WI38 (cell line): ENCODE results near the gene NODAL.

Source experiments
- H3K4me3 ChIP-seq: 2 replicates; pipeline ENCODE4 v1.5.1; 2011; ENCODE audit warnings: low read depth, mild to moderate bottlenecking, control low read depth, low read length
- CTCF ChIP-seq: IDR thresholded peaks from 2 replicates; pipeline ENCODE4 v1.5.1; 2012; ENCODE audit warnings: low read depth, mild to moderate bottlenecking, control low read depth, low read length

NODAL gene

GRCh38 chr10:70475661-70476060 lies 34.2 kb upstream of the NODAL start:
- no peak for TF ChIP-seq CTCF
- H3K4me3 ChIP-seq, result no peak overlapping the region

GRCh38 chr10:70474780-70475179 lies 33.3 kb upstream of the NODAL start:
- TF ChIP-seq CTCF, result no peak
- no peak overlapping the region for H3K4me3 ChIP-seq

- no peak overlapping the region for H3K4me3 ChIP-seq
- no peak for TF ChIP-seq CTCF
Observed at GRCh38 chr10:70472799-70473454, 31.4 kb upstream of the NODAL start.

- H3K4me3 ChIP-seq, result no peak overlapping the region
- TF ChIP-seq CTCF, result no peak
Observed at GRCh38 chr10:70466951-70467350, 25.5 kb upstream of the NODAL start.

GRCh38 chr10:70465832-70466231 lies 24.4 kb upstream of the NODAL start:
- no peak overlapping the region for H3K4me3 ChIP-seq
- no peak for TF ChIP-seq CTCF

GRCh38 chr10:70465278-70465677 lies 23.8 kb upstream of the NODAL start:
- no peak for TF ChIP-seq CTCF

GRCh38 chr10:70462349-70462984 lies 21.0 kb upstream of the NODAL start:
- no peak overlapping the region for H3K4me3 ChIP-seq
- TF ChIP-seq CTCF, result no peak

More at GRCh38 chr10:70465278-70465677, 23.8 kb upstream of the NODAL start:
- H3K4me3 ChIP-seq, result no peak overlapping the region
